Keratinocyte (primary cell): ENCODE results near the gene ARHGAP5. TPM values are rescaled to one million over a fixed set of nuclear protein-coding genes. Genes with fewer than 3 reads are reported as not detected.

ENCODE experiments used
- DNase-seq: peaks from one replicate; pipeline ENCODE4 v3.0.0-alpha.2; 2011; ENCODE audit warnings: low read depth, missing footprints, low spot score
- FAIRE-seq: peaks from 2 replicates; lab custom pipeline; 2011; peaks lifted over from hg19 to GRCh38; lab: Jason Lieb, UNC
- H2AFZ ChIP-seq: 2 replicates; pipeline ENCODE4 v1.6.0; 2012; ENCODE audit warnings: low read length, control low read depth, inconsistent platforms; ENCODE audit not compliant: control insufficient read depth
- H3K27ac ChIP-seq: 2 replicates; pipeline ENCODE4 v1.5.1; 2011; ENCODE audit warnings: low read length; ENCODE audit not compliant: control insufficient read depth, insufficient read depth
- H3K27me3 ChIP-seq: 3 replicates; pipeline ENCODE4 v1.6.0; 2011; ENCODE audit warnings: low read length; ENCODE audit not compliant: control insufficient read depth, insufficient read depth; ENCODE audit errors: extremely low read depth
- H3K36me3 ChIP-seq, 2 experiments: 2 replicates in 1 of 2; 3 replicates in 1 of 2; pipeline ENCODE4 v1.5.1; 2011; ENCODE audit warnings: low read length in 2 of 2, mild to moderate bottlenecking in 1 of 2; ENCODE audit not compliant: control insufficient read depth in 2 of 2, insufficient read depth in 2 of 2; ENCODE audit errors: extremely low read depth in 1 of 2
- H3K4me1 ChIP-seq: 3 replicates; pipeline ENCODE4 v1.5.1; 2011; ENCODE audit warnings: low read length; ENCODE audit not compliant: control insufficient read depth, insufficient read depth; ENCODE audit errors: extremely low read depth
- H3K4me2 ChIP-seq: 3 replicates; pipeline ENCODE4 v1.6.0; 2011; ENCODE audit warnings: low read depth, low read length; ENCODE audit not compliant: control insufficient read depth, insufficient read depth; ENCODE audit errors: extremely low read depth
- H3K4me3 ChIP-seq, 3 experiments: fragments of 200-600 bp in 1 of 3; sonication (generic) in 1 of 3; 2 replicates in 2 of 3; 3 replicates in 1 of 3; pipeline ENCODE4 v1.5.1; 2011 to 2016; ENCODE audit warnings: low read length in 3 of 3, mild to moderate bottlenecking in 3 of 3, control low read depth in 2 of 3, inconsistent platforms in 1 of 3, low read depth in 1 of 3, mixed read lengths in 1 of 3, mixed run types in 1 of 3, moderate library complexity in 1 of 3; ENCODE audit not compliant: control insufficient read depth in 2 of 3, insufficient read depth in 2 of 3; ENCODE audit errors: extremely low read depth in 1 of 3
- H3K79me2 ChIP-seq: 2 replicates; pipeline ENCODE4 v1.6.0; 2012; ENCODE audit warnings: low read length; ENCODE audit not compliant: control insufficient read depth, insufficient read depth
- H3K9ac ChIP-seq: 3 replicates; pipeline ENCODE4 v1.6.0; 2011; ENCODE audit warnings: low read length; ENCODE audit not compliant: control insufficient read depth, insufficient read depth; ENCODE audit errors: extremely low read depth
- H3K9me1 ChIP-seq: 3 replicates; pipeline ENCODE4 v1.6.0; 2011; ENCODE audit warnings: low read length; ENCODE audit not compliant: control insufficient read depth, insufficient read depth; ENCODE audit errors: extremely low read depth
- H3K9me3 ChIP-seq: 2 replicates; pipeline ENCODE4 v1.5.1; 2012; ENCODE audit warnings: low read depth, low read length; ENCODE audit not compliant: control insufficient read depth
- H4K20me1 ChIP-seq: 3 replicates; pipeline ENCODE4 v1.6.0; 2011; ENCODE audit warnings: low read length; ENCODE audit not compliant: control insufficient read depth, insufficient read depth; ENCODE audit errors: extremely low read depth
- EZH2 ChIP-seq: IDR thresholded peaks from one replicate; pipeline ENCODE4 v1.6.1; 2012; ENCODE audit warnings: inconsistent platforms, mild to moderate bottlenecking, low read length, moderate library complexity
- dilution Hi-C: fragments of 300-500 bp; cut with MboI; formaldehyde crosslinking; loops from one replicate; pipeline ENCODE4 v1.7.0; 2020; ENCODE audit warnings: low sequenced_read_pairs; ENCODE audit not compliant: extremely low pct_ligation_motif_present
- polyA plus RNA-seq, 5 experiments: library from polyadenylated mRNA; depleted of rRNA in 3 of 5; stranded (reverse) in 3 of 5; stranded (forward) in 1 of 5; unstranded in 1 of 5; fragments of >200 nt; gene quantifications; 1 replicate in 1 of 5; 2 replicates in 3 of 5; 3 replicates in 1 of 5; pipeline versions ENCODE4 v1.2.1 to v1.2.3, GENCODE V29; 2011 to 2012; ENCODE audit warnings: missing spikeins in 2 of 5, low read depth in 1 of 5, low replicate concordance in 1 of 5
- TF ChIP-seq, protein P1 (sequence below), 3 experiments: IDR thresholded peaks in 1 of 3; conservative IDR thresholded peaks in 1 of 3; optimal IDR thresholded peaks in 1 of 3; 2 replicates in 2 of 3; 3 replicates in 1 of 3; pipeline versions ENCODE3 to v1.5.1; 2011; ENCODE audit warnings: low read length in 3 of 3, mild to moderate bottlenecking in 3 of 3, moderate library complexity in 2 of 3, control low read depth in 1 of 3, inconsistent platforms in 1 of 3; ENCODE audit not compliant: insufficient read depth in 2 of 3; ENCODE audit errors: extremely low read depth in 1 of 3

Gene ARHGAP5
- polyA plus RNA-seq, 1 donor (not counting 4 experiments of a cell fraction or from before 2014, with no cell fraction given): 43.1 TPM

DNA sequence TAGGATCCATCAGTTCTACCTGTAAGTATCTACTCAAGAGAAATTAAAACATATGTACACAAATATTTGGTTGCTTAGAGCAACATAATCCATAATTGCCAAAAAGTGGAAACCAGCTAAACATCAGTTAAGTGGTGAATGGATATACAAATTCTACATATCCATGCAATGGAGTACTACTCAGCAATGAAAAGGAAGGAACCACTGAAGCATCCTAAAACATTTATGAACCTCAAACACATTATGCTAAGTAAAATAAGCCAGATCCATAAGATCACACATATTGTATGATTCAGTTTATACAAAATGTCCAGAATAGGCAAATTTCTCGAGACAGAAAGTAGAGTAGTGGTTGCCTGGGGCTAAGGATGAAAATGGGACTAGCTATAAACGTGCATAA lies 8.4 kb upstream of the ARHGAP5 start:
- Histone ChIP-seq H3K4me2 (no peak overlapping the region), H3K79me2 (no peaks in the 10 kb centered on the region), H3K4me1 (no peaks in the 10 kb centered on the region), H3K4me3 (no peak overlapping the region), H3K36me3 (no peaks in the 10 kb centered on the region), H3K9me3 (no peaks in the 10 kb centered on the region), H2AFZ (no peak overlapping the region), H4K20me1 (no peaks in the 10 kb centered on the region), H3K27me3 (no peaks in the 10 kb centered on the region), H3K27ac (no peak overlapping the region), H3K9ac (no peak overlapping the region), H3K9me1 (no peaks in the 10 kb centered on the region)
- dilution Hi-C loops: no loop called here
- no peak for TF ChIP-seq EZH2
- TF ChIP-seq, protein P1, sequence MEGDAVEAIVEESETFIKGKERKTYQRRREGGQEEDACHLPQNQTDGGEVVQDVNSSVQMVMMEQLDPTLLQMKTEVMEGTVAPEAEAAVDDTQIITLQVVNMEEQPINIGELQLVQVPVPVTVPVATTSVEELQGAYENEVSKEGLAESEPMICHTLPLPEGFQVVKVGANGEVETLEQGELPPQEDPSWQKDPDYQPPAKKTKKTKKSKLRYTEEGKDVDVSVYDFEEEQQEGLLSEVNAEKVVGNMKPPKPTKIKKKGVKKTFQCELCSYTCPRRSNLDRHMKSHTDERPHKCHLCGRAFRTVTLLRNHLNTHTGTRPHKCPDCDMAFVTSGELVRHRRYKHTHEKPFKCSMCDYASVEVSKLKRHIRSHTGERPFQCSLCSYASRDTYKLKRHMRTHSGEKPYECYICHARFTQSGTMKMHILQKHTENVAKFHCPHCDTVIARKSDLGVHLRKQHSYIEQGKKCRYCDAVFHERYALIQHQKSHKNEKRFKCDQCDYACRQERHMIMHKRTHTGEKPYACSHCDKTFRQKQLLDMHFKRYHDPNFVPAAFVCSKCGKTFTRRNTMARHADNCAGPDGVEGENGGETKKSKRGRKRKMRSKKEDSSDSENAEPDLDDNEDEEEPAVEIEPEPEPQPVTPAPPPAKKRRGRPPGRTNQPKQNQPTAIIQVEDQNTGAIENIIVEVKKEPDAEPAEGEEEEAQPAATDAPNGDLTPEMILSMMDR (optimal IDR thresholded peaks at IDR 0.05 in 1 of 3, IDR thresholded peaks at IDR 0.05 in 1 of 3, conservative IDR thresholded peaks at IDR 0.05 in 1 of 3; ENCODE audit: extremely low read depth in 1 of 3, insufficient read depth in 2 of 3, low read length in 3 of 3): no peak
- FAIRE-seq: no peak
- no peak for DNase-seq

DNA sequence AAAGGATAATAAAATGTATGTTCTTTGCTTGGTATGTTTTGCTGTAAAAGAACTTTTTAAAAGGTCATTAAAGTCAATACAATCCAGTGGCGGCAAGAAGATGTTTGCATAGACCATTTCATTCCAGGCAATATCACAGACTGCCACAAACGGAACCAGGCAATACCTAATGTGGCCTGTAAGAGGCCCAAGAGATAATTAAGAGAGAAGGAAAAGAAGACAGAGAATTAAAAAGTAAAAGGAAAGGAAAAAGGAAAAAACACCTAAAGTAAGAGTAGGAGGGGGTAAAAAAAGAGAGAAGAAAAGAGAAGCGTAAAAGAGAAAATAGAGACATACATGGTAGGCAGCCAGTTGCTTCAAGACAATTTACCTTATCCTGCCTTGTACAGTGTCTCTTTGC lies 6.8 kb upstream of the ARHGAP5 start:
- no peaks in the 10 kb centered on the region for H3K9me1 ChIP-seq
- H3K4me2 ChIP-seq: no peak overlapping the region
- peaks cover 9% of the 10 kb centered on the region for H3K4me1 ChIP-seq
- no peaks in the 10 kb centered on the region for H3K36me3 ChIP-seq
- dilution Hi-C loops: no loop called here
- FAIRE-seq: no peak
- no peak for DNase-seq
- H3K27me3 ChIP-seq: no peaks in the 10 kb centered on the region
- TF ChIP-seq, protein P1 (optimal IDR thresholded peaks at IDR 0.05 in 1 of 3, IDR thresholded peaks at IDR 0.05 in 1 of 3, conservative IDR thresholded peaks at IDR 0.05 in 1 of 3; ENCODE audit: extremely low read depth in 1 of 3, insufficient read depth in 2 of 3, low read length in 3 of 3): no peak
- no peak for TF ChIP-seq EZH2
- H3K27ac ChIP-seq: no peak overlapping the region
- H3K9me3 ChIP-seq: no peaks in the 10 kb centered on the region
- H3K4me3 ChIP-seq: no peak overlapping the region
- peaks cover 9% of the 10 kb centered on the region for H3K79me2 ChIP-seq
- no peaks in the 10 kb centered on the region for H4K20me1 ChIP-seq
- H3K9ac ChIP-seq: no peak overlapping the region
- H2AFZ ChIP-seq: no peak overlapping the region
